Adrenal gland (tissue), 5 donors: ENCODE measurements around the gene COL4A1.

Experiments
- POLR2A ChIP-seq, 2 donors: fragments of 450-650 bp; IDR thresholded peaks; one replicate each; pipeline ENCODE4 v1.6.1; 2017; ENCODE audit warnings: antibody characterized with exemption in 2 of 2, mild to moderate bottlenecking in 2 of 2, moderate library complexity in 1 of 2
- TF ChIP-seq, protein P1 (sequence below), 6 experiments: fragments of 450-650 bp in 4 of 6; fragments of 200-600 bp in 2 of 6; sonication (generic) in 1 of 6; IDR thresholded peaks; 1 replicate in 5 of 6; 2 replicates in 1 of 6; pipeline versions ENCODE4 v1.5.1 to v1.8.0; 2016 to 2021; ENCODE audit warnings: antibody characterized with exemption in 6 of 6, mild to moderate bottlenecking in 2 of 6, moderate library complexity in 1 of 6
- donor health status: DM: no; HTN: no; CAD: no.

DNA sequence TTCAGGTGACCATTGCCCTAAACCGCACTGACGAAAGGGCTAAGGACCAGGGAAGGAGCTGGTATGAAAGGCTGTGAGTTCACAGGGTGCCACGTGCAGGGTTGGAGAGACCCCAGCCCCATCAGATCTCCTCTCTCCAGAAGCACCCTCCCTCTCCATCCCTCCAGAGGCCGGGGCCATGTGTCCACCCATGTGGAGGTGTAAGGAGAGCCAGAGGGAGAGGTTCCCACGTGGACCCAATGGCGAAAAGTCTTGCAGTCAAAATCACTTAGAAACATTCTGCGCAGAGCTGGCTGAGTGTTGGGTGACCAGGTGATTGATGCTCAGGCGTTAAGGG lies 168.3 kb downstream of the COL4A1 start:
- TF ChIP-seq, protein P1, sequence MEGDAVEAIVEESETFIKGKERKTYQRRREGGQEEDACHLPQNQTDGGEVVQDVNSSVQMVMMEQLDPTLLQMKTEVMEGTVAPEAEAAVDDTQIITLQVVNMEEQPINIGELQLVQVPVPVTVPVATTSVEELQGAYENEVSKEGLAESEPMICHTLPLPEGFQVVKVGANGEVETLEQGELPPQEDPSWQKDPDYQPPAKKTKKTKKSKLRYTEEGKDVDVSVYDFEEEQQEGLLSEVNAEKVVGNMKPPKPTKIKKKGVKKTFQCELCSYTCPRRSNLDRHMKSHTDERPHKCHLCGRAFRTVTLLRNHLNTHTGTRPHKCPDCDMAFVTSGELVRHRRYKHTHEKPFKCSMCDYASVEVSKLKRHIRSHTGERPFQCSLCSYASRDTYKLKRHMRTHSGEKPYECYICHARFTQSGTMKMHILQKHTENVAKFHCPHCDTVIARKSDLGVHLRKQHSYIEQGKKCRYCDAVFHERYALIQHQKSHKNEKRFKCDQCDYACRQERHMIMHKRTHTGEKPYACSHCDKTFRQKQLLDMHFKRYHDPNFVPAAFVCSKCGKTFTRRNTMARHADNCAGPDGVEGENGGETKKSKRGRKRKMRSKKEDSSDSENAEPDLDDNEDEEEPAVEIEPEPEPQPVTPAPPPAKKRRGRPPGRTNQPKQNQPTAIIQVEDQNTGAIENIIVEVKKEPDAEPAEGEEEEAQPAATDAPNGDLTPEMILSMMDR (IDR thresholded peaks at IDR 0.05), result no peak
- TF ChIP-seq POLR2A (IDR thresholded peaks at IDR 0.05), result no peak
